IMR-90 (cell line): ENCODE results near the gene BGLAP.

Experiments used
- CTCF ChIP-seq: conservative IDR thresholded peaks from 2 replicates; pipeline ENCODE4 v1.5.1; 2012; ENCODE audit warnings: mild to moderate bottlenecking, low read depth, low read length, improper control_type of control experiment
- ELK1 ChIP-seq: fragments of 150-350 bp; IDR thresholded peaks from 2 replicates; pipeline ENCODE4 v1.6.1; 2016; ENCODE audit warnings: low read depth, mild to moderate bottlenecking, low read length, moderate library complexity, borderline replicate concordance
- MXI1 ChIP-seq: IDR thresholded peaks from 2 replicates; pipeline ENCODE4 v1.6.1; 2012; ENCODE audit warnings: low read depth, mild to moderate bottlenecking, low read length, moderate library complexity, borderline replicate concordance
- RCOR1 ChIP-seq: IDR thresholded peaks from 2 replicates; pipeline ENCODE4 v1.6.1; 2012; ENCODE audit warnings: mild to moderate bottlenecking, low read length, improper control_type of control experiment; ENCODE audit not compliant: insufficient replicate concordance
- SMC3 ChIP-seq: fragments of 150-350 bp; IDR thresholded peaks from 2 replicates; pipeline ENCODE4 v1.6.1; 2016; ENCODE audit warnings: low read depth, mild to moderate bottlenecking, antibody characterized with exemption, low read length, moderate library complexity
- USF2 ChIP-seq: fragments of 150-350 bp; IDR thresholded peaks from 2 replicates; pipeline ENCODE4 v1.6.1; 2017; ENCODE audit warnings: mild to moderate bottlenecking, antibody characterized with exemption, low read length, low read depth

- TF ChIP-seq MXI1 (no peak), CTCF (no peak), RCOR1 (no peak), ELK1 (no peak), SMC3 (no peak), USF2 (no peak)
These were observed 45.5 kb upstream of the BGLAP start for GRCh38 chr1:156196445-156196844.
